B cell (primary cell): Measurements from ENCODE around the gene WDR31.

Experiments
- EZH2 ChIP-seq: IDR thresholded peaks from 2 replicates; pipeline ENCODE4 v1.6.1; 2012; ENCODE audit warnings: borderline replicate concordance, low read depth, mild to moderate bottlenecking, moderate library complexity, low read length; ENCODE audit not compliant: insufficient read depth, poor library complexity, severe bottlenecking
- TF ChIP-seq, protein P1 (sequence below): fragments of 200-600 bp; IDR thresholded peaks from one replicate; pipeline ENCODE4 v1.8.0; 2022; ENCODE audit warnings: antibody characterized with exemption, mild to moderate bottlenecking

DNA sequence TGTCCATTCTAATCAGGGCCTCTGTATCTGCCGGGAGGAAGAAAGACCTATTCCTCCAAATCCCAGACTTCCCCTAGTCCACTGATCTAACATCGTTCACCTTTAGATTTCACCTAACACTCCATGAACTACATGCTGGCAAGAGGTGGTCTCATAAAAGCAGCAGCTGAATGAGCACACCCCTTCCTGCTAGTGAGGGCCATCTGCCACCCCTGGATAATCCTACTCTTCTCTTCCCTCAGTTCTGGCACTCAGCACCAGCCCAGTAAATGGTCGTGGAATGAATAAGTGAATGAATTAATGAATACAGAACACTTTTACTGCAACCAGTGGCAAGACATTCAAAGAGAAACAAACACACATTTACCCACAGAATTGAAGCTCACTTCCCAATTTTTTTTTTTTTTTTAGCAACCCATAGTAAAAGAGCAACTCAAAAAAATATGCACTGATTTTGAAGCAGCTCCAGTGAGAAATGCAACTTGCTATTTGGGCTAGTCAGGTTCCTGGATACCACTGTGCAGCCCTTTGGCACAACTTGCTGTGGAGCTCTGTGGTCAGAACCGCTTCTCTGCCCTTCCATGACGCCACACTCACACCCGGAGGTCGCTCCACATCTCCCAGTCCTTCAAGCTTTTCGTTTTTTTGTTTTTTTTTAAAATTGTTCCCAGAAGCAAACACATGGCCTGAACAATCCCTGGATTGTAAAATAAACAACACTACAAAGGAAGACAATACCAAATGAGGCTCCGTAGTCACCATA is 43.1 kb downstream of the WDR31 start:
- TF ChIP-seq, protein P1, sequence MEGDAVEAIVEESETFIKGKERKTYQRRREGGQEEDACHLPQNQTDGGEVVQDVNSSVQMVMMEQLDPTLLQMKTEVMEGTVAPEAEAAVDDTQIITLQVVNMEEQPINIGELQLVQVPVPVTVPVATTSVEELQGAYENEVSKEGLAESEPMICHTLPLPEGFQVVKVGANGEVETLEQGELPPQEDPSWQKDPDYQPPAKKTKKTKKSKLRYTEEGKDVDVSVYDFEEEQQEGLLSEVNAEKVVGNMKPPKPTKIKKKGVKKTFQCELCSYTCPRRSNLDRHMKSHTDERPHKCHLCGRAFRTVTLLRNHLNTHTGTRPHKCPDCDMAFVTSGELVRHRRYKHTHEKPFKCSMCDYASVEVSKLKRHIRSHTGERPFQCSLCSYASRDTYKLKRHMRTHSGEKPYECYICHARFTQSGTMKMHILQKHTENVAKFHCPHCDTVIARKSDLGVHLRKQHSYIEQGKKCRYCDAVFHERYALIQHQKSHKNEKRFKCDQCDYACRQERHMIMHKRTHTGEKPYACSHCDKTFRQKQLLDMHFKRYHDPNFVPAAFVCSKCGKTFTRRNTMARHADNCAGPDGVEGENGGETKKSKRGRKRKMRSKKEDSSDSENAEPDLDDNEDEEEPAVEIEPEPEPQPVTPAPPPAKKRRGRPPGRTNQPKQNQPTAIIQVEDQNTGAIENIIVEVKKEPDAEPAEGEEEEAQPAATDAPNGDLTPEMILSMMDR: no peak
- no peak for TF ChIP-seq EZH2
